Bone marrow (tissue), 2 donors: ENCODE measurements around the gene CAT.

Experiments
- DNase-seq, 2 donors: peaks; one replicate each; lab custom pipeline; 2025; lab: John Stamatoyannopoulos, UW

CAT gene

DNA sequence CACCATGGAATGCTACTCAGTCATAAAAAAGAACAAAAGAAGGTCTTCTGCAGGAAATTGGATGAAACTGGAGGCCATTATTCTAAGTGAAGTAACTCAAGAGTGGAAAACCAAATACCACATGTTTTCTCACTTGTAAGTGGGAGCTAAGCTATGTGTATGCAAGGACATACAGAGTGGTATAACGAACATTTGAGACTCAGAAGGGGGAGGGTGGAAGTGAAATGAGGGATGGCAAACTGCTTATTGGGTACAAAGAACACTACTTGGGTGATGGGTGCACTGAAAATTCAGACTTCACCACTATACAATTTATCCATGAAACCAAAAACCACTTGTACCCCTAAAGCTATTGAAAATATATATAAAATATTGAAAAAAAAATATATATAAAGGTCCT, 13.4 kb upstream of the CAT start:
- no peak for DNase-seq

DNA sequence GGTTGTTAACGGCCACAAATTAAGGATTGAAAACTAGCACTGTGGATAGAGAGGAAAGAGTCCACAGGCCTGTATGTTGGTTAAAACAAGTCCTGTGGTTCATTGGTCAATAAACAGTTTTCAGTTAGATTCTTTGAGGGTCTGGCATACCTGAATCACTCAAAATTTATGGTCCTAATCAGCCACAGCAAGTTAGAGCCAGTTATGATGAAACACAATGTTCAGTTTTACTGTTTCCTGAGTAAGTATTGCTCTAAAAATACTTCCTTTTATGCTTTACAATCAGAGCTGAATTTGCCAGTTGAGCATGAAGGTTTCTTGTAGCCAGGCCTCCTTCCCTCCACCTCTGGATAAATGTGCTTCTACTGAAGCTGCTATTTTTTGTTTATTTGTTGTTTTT, 12.9 kb upstream of the CAT start:
- peak in 1 of 2 donors; percentile 11 for DNase-seq

DNA sequence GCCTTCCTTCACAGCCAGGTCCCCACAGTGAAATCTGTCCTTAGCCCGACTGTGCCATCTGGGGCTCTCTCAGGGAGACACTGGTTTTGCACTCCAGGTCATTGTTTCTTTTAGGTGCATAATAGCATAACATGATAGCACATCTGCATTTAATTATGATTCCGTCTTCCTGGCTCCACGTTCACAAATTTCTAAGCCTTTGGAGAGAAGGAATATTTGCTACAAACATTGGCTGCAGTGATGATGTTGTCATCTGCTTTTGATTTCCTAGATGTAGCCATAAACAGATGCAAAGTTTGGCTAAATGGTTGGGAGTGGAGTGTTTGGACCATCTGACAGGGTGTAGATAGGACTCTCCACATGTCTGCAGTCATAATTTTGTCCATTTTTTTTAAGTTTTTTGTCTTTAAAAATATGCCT, 12.0 kb upstream of the CAT start:
- DNase-seq: no peak

DNA sequence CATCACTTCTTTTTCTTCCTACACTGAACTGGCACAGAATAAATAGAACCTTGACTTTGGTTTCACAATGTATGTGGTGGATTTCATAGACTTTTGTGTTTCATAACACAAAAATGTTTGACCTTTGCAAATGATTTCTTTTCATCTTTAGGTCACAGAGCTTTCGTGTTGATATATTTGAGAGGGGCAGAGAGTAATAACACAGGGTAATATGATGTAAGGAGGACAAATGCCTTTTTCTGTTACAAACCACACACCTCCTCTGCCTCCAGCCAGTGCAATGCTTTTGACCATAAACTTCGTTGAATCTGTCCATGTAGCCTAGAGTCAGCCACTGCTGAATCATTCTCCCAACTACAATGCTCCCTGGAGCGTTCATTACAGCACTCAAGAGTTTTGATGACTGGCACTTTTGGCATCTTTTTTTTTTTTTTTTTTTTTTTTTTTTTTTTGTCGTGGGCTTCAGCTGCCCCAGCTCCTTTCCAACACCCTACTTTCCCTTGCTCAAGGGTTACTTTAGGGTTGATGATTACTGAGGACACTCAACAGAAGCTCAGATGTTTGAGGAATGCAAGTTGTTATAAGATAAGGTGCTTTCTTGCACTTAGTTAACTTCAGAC, 11.4 kb upstream of the CAT start:
- peak in 1 of 2 donors; percentile 71 for DNase-seq

DNA sequence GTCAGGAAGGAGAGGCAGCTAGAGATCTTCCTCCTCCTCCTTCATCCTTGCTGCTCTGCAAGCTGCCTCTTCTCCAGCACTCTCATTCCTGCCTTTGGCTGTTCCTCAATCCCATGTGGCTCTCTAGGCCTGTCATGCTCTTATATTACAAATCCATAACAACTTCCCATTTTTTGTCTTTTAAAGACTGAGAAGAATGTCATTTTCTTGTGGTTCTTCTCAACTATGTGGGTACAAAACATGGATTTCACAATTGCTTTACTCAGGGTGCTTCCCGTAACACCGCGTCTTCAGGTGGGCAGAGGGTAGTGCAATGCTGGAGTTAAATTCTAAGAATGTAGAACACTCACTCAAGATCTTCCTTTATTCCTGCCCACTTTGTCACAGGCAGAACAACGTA, 6.8 kb upstream of the CAT start:
- no peak for DNase-seq

DNA sequence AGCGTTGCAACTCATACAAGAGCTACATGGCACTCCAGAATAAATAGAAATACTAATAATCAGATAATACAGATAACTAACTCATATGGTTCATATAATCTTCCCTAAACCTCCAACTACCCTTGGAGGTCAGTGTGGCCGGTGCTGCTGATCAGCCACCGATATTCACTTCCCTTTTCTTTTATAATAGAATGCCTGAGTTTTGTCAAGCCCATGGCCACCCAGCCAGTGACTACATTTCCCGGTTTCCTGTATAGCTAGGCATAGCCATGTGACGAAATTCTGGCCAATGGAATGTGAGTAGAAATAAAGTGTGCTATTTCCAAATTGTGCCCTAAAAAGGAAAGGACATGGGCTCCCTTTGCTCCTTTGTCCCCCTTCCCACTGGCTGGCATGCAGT, 5.9 kb upstream of the CAT start:
- DNase-seq: no peak

DNA sequence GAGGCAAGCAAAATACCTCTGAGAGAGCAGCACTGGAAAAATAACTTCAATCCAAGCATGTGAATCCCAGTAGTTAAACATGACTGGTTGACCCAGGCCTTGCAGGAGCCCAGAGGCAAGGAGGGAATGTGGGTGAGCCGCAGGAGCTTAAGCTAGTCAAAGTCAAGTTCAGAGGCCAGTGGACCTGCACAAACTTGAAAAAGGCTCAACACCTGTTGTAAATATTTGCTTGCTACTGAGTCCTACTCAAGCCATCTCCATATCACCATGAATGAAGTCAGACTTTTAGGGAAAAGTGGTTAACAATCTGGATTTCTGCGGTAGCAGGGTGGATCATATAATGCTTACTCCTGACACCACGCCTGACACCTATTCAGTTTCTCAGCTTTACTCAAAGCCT, 4.8 kb upstream of the CAT start:
- no peak for DNase-seq

DNA sequence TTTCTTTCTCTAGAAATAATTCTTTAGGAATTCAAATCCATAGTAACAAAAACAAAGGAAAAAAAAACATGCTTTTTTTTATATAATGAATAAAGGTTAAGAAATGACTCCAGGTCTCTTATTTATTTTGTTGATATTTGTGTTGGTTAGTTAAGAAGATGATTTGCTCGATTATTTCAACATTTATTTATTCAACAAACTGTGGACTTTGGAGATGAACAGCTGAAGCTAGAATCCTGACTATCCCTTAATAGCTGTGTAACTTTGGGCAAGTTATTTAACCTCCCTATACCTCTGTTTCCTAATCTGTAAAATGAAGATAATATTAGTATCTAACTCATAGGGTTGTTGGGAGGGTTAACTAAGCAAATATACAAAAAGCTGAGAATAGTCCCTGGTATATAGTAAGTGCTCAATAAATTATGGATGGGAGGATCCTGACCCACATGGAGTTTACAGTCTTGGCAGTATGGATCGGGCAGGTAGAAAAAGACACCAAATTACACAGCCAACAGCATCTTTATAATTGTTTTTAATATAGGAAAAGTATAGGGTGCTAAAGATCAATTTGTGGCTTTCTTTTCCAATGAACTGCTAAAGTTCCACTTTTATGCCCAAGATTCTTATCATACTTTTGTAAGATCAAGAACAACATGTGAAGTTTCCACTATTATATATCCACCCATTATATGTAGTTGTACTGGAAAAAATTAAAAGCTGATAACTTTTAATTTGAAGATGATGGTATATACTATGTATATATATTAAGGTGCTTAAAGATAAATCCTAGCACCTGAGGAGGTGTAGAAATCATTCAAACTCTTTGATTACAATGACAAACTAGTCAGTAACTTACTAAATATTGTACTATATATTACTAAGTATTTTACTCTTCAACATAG, 1.3 kb upstream of the CAT start:
- DNase-seq: no peak

DNA sequence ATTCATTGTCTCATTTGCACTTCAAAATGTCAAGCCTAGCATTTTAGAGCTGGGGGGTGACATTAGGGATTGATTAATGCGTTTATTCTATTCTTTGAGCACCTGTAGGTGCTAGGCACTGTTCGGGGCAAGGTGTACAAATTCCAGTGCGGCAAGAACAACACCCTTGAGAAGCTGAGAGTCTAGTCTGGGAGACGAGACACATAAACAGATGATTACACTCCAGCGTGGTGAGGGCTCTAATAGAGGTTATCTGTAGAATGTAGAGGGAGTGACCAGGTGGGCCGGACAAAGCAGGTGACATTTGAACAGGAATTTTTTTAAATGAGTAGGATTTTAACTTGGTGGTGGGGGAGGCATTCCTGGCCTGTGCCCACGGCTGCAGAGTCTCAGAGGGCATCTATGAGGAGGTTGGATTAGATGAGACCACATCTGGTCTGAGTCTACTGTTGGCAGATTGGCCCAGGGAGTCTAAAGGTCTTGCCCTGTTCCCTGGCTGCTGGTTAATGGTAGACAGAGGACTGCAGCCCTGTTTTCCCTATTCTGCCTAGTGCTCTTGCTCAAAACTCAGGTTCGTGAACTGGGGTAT, 970 bp downstream of the CAT start:
- DNase-seq: no peak

DNA sequence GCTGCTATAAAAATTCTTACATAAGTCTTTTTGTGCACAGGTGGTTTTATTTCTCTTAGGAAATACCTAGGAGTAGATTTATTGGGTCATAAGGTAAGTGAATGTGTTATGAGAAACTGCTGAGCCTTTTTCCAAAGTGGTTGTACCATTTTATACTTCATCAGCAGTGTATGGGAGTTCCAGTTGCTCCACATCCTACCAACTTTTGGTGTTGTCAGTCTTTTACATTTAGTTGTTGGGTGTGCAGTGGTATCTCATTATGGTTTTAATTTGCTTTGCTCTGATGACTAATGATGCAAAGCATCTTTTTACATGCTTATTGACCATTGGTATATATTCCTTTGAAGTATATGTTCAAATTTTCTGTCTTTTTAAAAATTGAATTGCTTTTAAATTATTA, 3.1 kb downstream of the CAT start:
- DNase-seq: no peak

DNA sequence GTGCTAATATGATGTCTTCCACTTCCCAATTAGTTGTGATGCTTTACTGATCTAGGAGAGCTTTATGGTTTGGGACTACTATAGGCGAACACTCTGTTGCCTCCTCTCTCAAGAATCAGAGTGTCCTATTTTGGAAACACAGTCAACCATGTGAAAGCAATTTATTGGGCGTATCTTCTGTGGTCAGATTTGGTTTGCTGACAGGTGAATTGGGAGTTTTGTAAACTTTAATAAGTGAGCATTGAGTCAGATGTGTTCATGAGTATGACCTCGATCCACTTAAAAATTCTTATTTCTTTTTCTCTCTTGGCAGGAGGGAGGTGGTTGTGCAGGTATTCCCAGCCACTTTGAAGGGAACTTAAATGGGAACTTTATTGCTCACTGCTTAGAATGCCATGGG, 4.4 kb downstream of the CAT start:
- DNase-seq: no peak

DNA sequence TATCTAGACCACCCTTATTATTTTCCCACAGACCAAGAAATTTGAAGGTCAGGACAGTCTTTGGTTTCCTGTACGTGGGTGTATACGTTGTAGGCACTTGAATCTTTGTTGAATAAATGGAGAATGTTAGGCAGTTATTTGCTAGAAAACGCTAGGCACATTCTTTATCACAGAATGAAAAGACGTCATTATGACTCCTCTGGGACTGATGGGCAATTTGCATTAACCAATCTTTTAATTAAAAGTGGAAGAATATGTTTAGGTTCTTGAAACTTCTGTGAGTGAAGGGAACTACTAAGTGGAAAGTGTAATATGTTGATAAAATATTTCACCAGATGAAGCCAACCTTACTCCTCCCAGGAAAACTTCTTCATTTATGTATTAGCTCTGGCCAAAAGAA, 5.7 kb downstream of the CAT start:
- no peak for DNase-seq

DNA sequence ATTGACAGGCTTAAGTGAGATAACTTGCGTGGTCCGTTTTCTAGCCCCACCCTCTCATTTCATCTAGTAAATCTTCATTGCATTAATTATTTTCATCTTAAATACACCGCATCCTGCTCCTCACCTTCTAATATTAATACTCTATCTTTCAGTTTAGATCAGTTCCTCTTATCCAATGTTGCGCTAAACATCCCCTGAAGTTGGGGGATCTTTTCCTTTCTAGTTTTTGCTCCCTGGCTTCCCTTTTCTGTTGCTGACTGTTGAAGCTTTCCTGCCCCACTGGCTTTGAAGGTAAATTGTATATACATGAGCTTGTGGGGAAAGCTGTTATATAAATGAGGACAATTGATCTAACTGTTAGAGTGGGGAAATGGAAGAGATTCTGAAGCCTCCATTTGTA, 7.2 kb downstream of the CAT start:
- DNase-seq: no peak

DNA sequence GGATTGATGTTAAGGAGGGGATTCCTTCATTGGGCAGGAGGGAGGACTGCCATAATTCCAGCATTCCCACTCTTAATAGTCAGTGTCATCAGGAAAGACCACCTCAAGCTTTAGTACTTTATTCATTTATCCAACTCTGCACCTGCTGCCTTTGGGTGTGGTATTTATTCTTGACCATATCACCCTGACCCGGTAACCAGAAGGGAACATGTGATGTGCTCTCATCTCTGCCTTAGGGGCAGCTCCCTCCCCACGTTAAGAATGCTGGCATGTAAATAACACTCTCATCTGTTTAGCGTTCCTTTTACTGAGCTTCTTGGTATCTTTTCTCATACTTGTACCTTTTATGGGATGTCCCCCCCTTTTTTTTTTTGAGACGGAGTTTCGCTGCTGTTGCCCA, 7.7 kb downstream of the CAT start:
- no peak for DNase-seq

DNA sequence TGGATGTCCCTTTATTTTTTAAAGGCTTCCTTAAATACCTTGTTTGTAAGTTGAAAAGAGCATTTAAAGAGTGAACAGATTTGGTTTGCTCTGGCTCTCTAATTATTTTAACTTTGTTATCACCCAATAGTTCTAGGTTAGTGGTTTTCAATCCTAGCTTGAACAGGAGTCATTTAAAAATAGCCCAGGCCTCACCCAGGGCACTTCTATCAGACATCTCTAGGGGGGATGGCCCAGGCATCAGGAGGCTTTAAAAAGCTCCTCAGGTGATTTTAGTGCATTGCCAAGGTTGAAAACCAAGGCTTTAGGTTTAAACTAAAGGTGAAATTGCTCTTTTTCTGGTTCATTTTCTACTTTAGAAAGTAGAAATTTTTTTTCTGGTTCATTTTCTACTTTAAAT, 8.3 kb downstream of the CAT start:
- no peak for DNase-seq

DNA sequence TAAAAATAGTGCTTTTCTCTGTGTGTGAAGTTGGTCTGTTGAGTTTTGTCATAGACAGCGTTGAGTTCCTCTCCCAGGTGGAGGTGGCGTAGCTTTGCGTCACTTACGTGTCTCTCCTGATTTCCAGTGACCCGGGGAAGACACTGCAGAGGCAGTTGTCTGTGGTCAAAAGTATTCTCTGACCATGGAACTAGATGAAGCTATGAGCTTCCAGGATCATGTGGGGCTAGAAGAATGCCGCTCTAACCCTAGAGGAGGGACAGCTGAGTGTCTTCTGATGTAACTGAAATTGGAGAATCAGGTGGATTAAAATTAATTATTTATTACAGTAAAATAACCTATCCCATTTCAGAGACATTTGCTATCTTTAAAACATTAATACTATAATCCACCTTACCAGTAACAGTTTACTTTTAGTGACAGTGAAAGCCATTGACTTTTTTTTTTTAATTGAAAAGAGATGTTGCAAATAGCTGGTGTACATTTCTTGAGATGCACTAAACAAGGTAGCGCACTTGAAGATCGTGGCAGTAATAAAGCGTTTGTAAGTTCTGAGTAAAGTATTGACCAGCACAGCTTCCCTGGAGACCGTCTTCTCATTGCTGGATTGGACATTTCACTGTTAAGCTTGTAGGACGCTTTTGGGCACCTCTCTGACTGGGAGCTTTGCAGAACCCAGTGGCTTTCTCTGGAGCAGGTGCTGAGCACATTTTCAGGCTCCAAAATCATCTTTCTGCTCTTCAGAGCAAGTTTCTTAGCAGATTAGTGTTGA, 9.7 kb downstream of the CAT start:
- DNase-seq: no peak

DNA sequence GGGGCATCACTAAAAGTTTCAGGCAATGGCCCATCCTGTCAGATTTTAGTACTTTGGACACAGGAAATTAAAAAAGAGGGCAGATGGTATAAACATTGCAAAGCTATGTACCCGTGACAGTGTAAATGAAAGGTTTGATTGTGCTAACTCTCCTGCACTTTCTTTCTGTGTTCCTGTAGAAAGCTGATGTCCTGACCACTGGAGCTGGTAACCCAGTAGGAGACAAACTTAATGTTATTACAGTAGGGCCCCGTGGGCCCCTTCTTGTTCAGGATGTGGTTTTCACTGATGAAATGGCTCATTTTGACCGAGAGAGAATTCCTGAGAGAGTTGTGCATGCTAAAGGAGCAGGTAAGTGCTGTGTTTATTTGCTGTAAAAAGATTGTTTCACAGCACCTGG, 10.3 kb downstream of the CAT start:
- no peak for DNase-seq

DNA sequence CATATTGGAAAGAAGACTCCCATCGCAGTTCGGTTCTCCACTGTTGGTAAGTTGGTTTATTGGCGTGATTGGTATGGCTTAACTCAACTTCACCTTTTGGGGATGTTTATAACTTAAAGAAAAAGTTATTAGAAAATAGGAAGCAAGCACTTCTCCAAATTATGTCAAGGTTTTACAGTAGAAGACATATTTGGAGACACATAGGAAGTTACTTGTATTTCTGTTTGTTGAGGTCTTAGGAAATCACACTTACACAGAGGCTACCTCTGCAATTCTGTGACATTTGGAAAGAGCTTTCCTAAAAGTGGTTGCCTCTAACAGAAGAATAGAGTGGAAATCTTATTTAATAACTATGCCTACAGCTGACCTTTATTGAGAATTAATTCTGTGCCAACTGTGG, 12.3 kb downstream of the CAT start:
- DNase-seq: peak in 1 of 2 donors; percentile 12

DNA sequence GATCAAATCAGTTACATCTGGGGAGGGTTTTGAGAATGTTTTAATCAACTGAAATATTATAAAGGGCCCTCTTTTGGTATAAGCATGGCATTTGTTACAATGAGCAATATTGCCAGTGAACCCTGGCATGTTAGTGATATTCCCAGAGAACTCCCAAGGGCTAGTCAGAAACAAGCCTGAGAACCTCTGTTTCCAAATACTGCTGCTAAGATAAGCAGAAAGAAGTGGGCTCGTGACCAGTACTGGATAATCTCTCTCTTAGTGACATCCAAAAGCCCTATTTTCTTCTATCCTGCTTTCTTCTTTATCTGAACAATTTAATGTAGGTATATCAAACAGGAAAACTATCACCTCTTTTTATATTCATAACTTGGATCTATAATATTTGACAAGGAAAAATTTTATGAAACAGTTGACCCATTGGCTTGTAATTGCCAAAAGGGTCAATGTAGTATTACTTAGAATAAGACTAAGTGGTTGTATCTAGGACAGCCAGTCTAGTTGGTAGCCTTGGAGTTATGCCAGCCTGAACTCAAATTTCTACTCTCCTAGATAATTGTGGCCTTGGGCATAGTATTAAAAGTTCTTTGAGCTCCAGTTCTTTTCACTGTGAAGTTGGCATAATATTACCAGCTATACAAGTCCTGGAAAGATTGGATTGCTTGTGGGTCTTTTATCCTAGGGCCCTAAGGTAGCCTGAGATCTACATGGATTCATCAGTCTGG, 15.7 kb downstream of the CAT start:
- DNase-seq: no peak

DNA sequence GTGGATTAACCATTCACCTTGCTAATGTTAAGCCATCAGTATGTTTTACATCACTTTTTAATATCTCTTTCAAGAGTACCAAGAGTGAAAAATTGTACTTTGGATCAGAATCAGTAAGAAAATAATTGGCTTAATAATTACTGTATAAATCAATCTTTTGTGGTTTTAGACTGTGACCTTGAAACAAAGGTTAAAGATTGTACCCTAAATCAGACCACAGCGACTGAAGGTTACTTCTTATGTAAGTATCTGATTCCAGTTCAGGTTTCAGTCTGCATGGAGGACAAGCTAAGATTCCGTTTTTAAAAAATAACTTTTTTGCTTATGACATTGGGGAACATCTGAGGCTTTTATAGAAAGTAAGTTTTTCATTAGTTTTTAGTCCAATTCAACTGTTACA, 18.9 kb downstream of the CAT start:
- DNase-seq: no peak

DNA sequence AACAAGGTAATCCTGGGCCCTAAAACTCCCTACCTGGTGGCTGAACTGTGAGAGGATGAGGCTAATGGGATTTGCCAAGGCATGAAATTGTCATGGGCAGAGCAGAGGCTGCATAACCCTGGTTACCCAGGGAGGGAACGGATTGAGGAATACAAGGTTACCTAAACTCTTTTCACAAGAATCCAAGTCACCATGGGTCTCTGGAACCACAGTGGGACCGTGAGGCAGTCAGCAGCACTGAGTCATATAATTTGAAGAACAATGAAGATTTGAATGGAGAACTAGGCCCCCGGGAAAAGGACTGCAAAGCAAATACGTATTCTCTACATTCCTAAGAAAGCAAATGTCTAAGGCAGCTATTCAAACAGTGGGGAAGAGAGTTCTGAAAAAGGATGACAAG, 19.8 kb downstream of the CAT start:
- no peak for DNase-seq
